DMS79 (cell line): ENCODE data around the gene ZBTB21.
"Not testable (repeated sequence)": the region's sequence is repeated elsewhere in the genome, so short reads cannot be mapped to it uniquely, and the experiment has no call there.

ENCODE experiments used
- DNase-seq: peaks from one replicate; lab custom pipeline; 2025; lab: John Stamatoyannopoulos, UW

The ZBTB21 gene

DNA sequence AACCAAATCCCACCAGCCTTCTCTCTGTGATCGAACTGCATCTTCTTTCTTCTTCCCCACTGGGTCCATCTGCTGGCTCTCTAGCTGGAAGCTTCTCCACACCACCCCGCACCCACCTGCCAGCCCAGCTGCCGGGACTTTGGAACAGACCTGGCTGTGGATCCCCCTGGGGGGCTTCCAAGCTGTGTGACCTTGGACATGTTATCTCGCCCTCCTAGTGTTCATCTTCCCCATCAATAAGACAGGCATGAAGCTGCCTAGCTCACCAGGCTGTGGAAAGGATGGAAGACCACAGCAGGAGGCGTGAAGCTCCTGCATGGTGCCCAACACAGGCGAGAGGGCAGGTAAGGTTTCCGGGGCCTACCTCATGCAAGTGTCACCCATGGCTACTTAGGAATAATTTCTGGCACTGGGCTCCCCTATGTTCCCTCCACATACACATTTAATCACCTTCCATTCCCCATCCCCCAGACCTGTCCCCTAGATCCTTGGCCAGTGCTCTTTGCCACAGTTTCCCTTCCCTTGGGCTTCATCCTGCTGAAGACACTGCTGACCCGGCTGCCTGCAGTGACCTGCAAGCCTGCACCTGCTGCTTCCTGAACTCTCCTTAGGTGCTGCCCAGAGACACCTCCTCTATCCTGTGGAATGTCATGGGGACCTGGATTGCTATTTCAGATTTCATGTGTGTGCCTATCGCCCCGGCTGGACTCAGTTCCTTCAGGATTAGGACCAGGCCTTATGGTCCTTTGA is 43.1 kb downstream of the ZBTB21 start:
- no peak for DNase-seq

DNA sequence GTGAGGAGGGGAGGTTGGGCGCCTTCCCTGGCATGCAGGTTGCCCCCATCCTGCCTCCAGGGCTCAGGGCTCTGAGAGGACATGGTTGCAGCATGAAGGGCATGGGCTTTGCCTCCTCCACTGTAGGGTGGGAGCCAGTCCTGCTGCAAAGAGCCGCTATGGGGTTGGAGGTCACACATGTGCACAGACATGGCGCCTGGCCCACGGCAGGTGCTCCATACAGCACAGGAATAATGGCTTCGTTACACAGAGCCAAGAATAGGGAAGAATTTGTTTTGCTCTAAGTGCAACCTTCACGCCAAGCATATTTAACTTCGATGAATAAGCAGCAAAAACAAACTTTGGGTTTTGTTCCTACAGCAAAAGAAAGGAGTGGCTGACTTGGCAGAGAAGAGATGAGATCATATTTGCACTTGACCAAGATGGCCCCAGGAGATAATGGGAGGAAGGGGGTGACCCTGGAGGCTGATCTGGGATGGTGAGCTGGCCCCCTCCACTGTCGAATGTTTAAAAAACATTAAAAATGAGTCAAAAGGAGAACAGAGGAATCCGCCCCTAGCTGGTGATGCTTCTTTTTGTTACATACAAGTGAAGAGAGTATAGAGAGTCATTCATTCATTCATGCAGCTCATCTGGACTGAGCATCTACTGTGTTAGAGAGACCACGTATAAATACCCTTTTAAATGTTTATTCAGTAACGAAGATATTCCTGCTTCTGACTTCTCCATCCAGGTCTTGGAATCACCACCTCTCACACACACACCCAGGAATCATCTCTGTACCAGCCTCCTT is 43.9 kb downstream of the ZBTB21 start:
- no peak for DNase-seq

DNA sequence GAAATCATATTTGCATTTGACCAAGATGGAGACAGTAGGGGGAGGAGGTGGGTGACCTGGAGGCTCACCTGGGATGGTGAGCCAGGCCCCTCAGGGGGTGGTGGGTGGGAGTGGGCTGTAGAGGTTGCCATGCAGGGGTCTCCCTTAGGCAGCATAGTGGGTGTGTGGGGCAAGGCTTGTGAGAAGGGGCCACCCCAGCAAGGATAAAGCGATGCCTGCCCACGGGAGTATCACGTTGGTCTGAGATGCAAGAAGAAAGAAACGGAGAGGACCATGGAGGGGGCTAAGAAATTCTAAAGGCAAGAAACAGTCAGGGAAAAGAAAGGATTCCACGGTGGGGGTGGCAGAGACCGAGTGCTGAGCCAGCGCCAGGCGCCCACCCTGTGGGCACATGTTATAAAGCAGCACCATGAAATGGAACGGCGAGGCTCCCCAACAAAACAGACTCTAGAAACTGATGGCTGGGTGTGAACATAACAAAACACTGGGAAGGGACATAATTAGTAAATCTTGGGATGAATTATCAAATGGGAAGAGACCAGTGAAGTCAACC is 44.6 kb downstream of the ZBTB21 start:
- DNase-seq: no peak

DNA sequence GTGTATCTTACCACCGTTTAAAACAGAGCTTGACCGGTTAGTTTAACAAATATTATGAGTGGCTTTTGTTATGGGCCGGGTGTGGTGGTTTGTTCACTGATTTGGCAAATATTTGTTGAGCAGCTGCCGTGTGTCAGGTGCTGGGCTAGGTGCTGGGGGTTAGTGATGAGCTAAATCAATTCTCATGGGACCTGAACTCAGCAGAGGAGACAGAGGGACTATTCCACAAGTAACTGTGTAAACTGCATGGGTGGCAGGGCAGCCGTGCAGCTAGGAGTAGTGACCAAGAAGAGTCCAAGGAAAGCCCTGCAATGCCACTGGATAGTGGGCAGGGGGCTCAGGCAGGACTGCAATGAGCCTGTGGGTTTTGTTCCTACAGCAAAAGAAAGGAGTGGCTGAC is 45.1 kb downstream of the ZBTB21 start:
- DNase-seq: no peak

DNA sequence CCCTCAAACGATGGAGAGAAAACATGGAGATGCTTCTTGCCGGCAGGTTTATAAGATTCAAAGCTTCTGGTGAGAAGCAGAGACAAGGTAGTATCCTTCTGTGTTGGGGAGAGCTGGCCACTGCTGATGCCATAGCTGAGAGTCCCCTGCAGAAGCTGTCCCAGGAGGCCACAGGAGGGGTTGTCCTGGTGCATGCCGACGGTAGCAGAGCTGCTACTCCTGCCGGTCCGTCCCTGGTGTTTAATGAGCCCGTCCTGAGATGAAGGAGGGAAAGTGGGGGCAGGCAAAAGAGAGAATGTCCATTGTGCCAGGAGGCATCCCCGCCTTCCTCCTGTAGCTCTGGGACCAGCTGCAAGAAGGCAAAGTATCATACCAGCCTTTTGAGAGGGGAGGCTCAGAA is 46.0 kb downstream of the ZBTB21 start:
- no peak for DNase-seq

DNA sequence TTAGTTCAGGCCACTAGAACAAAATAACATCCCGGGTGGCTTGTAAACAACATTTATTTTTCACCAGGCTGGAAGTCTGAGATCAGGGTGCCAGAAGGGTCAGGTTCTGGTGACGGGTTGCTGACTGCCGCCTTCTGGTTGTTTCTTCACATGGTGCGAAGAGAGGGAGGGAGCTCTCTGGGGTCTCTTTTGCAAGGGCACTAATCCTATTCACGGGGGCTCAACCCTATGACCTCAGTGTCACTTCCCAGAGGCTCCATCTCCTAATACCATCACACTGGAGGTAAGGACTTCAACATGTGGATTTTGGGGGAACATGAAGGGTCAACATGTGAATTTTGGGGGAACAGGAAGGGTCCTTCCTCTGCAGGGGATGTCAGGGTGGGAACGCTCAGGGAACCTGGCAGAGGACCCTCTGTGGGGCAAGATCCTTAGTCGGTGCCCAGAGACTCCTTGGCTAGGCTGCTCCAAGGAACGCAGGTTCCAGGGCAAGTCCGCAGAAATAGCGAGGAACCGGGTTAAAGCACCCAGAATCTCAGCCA is 47.7 kb downstream of the ZBTB21 start:
- no peak for DNase-seq

DNA sequence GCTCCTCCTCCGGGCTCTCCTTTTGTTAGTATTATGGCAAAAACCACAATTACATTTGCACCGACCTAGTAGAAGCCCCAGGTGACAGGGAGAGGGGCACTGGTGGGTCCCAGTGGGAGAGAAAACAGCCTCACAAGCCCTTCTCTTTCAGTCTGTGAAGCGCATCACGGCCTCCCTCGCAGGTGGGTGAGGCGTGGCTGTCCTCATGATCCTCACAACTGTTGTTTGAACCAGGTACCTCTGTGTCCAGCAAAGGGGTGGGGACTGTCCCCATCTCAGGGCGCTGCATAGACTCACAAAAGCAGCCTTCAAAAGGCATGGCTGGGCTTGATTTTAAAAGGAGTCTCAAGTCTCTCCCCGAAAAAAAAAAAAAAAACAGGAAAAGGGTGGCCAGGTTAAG is 48.4 kb downstream of the ZBTB21 start:
- no peak for DNase-seq

DNA sequence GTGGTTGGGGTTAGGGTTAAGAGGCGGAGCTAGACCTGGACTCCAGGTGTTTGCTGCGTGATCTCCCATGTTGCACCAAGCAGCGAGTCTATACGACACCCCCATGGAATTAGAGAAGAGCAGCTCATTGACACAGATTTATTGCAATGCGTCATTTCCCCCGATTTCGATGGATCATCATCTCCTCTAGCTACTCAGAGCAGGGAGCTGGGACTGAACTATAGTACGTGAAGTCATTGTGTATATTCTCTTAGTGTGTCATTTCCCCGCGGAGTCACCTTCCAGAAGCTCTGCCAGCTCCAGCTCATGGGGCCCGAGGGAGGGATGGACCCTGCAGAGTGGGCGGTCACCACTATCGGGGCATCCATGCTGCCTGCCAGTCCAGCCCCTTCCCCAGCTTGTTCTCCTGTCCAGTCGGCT is 48.9 kb downstream of the ZBTB21 start:
- no peak for DNase-seq

DNA sequence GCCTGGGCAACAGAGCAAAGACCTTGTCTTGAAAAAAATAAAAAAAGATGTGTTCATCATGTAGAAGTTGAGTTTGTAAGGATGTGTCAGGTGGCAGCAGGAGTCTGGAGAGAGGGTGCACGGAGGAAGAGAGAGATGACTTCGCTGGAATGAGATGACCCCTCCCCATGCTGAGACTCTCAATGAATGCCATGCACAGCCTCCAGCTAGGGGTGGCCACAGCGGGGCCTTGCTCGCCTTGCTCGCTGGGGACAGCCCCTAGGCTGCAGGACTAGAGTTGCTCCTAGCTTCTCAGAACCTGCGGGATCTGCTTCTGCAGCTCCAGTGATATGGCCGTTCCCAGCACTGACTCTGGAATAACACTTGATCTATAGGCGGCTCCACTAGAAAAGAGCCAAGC is 49.8 kb downstream of the ZBTB21 start:
- DNase-seq: no peak

DNA sequence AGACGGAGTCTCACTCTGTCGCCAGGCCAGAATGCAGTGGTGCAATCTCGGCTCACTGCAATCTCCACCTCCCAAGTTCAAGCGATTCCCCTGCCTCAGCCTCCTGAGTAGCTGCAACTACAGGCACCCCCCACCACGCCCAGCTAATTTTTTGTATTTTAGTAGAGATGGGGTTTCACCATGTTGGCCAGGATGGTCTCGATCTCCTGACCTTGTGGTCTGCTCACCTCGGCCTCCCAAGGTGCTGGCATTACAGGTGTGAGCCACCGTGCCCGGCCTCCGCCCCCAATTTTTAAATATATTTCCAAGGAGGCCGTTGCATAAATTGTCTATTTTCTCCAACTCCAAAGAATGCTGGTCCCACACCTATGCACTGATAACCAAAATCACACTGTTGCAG is 50.5 kb downstream of the ZBTB21 start:
- not testable (repeated sequence) for DNase-seq

DNA sequence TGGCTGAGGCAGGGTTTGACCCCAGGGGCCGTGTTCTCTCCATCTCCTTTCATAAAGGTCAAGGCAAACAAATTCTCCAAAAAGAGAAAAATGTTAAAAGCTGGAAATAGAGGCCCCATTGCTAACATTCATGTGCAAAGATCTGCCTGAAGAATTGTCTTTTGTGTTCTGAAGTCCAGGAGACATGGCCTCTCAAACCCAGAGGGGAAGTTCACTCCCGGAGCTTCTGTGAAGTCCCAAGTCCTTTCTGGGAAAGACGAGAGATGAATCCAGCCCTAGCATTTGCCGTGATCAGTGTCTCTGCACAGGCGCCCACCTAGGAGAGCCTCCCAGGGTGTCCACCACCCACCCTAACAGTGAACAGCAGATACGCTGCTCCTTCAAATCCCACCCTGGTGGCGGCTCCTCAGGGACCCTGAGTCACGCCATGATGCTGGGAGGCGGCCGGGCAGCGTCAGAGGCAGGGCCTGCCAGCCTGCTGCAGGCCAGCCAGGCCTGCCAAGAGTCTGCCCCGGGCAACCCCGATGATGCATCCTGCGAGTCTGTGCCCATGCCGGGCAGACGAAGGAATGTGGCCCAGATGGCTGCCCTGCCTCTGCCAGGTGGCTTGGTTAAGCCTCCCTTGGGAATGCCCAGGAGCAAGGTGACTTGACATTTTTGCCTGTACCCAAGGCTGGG is 51.1 kb downstream of the ZBTB21 start:
- no peak for DNase-seq

DNA sequence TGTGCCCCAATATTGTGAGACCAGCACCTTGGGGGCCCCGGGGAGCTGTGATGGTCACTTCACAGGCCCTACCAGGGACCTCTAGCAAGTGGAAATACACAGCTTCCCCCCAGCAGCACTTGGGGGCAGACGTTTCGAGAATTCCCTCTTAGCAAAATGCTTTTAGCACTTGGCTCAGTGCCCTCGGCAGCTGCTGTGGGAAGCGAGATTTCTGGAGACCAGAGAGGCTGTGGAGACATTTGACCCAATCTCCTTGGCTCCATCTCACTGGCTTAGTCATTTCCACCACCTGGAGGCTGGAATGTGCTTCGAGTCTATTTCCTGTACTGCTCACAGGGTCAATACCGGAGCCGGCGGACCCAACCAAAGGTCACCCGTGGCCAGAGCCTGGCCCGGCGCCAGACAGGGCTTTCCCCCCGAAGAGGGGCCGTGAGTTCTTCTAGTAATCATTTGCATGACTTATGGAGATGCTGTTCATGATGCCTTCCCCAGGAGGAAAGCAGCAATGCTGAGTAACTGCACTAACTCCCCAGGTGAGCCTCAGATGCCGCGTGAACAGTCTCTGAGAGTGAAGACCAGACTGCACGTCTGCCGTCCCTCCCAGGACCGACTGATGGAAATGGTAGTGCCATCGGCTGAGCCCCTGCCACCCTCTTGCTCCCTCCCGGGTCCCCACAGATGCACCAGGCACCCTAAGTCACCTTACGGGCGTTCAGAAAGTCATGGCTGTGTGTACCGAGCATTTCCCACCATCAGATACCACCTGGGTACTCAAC is 52.0 kb downstream of the ZBTB21 start:
- DNase-seq: peak; percentile 72

DNA sequence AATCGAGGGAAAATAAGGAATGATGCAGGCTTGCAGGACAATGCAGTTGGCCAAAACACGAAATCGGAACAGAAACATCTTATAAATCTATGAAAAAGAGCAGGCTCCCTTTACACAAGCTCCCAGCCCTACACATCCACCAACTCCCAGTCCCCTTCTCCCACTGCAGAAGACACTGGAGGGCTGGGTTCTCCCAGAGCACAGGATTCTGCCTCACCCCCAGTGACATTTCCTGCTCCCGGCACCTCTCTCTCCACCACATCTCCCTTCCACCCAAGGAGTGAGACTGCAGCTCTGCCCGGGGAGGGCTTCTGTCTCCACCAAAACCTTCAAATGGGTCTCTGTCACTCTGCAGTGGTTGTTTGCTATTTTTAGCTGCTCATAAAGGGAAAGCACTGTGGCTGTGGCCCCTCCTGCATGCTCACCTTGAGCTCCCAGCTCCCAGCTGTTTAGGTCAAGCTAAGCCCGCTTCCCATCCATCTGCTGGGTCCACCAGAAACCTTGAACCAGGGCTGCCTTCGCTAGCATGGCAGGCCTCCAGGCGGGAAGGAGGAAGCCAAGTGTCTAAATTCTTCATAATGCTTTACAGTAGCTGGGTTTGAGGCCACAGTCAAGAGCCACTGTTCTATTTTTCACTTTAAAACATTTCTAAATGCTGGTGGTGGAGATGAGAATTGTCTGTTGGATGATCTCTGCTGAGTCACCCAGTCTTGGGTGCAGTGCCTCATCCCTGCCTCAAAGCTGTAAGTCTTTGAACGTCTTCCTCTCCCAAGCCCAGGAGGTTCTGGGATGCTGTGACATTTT is 53.0 kb downstream of the ZBTB21 start:
- DNase-seq: no peak

DNA sequence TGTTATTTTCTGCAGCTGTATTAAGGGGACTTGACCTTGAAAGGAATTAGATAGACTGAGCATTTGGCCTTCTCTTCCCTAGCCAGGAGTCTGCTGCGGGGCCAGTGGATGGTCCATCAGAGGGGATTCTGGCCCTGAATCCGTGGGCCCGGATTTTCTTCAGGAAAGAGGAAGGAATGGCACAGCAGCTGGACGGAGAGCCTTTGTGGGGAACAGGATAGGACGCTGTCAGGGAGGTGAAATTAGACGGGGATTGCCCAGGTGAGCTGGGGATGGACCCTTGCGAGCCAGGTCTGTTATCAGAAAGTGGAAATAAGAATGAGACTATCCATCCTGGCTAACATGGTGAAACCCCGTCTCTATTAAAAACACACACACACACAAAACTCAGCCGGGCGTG is 54.6 kb downstream of the ZBTB21 start:
- DNase-seq: no peak

DNA sequence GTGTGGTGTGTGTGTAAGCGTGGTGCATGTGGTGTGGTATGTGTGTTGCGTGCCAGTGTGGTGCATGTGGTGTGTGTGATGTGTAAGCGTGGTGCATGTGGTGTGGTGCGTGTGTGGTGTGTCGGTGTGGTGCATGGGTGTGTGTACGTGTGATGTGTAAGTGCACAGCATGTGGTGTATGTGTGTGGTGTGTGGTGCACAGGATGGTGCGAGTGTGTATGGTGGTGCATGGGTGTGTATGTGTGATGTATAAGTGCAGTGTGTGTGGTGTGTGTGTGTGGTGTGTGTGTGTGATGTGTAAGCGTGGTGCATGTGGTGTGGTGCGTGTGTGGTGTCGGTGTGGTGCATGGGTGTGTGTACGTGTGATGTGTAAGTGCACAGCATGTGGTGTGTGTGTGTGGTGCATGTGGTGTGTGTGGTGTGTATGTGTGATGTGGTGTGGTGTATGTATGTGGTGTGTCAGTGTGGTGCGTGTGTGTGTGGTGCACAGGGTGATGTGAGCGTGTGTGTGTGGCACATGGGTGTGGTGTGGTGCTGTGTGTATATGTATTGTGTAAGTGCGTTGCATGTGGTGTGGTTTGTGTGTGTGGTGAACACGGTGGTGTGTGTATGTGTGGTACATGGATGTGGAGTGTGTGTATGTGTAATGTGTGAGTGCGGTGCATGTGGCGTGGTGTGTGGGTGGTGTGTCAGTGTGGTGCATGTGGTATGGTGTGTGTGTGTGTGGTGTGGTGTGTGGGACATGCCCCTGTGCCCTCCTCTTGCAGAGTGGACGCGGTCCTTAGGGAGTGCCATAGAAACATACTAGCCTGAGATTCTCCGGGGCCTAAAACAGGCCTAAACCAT is 55.3 kb downstream of the ZBTB21 start:
- DNase-seq: no peak

DNA sequence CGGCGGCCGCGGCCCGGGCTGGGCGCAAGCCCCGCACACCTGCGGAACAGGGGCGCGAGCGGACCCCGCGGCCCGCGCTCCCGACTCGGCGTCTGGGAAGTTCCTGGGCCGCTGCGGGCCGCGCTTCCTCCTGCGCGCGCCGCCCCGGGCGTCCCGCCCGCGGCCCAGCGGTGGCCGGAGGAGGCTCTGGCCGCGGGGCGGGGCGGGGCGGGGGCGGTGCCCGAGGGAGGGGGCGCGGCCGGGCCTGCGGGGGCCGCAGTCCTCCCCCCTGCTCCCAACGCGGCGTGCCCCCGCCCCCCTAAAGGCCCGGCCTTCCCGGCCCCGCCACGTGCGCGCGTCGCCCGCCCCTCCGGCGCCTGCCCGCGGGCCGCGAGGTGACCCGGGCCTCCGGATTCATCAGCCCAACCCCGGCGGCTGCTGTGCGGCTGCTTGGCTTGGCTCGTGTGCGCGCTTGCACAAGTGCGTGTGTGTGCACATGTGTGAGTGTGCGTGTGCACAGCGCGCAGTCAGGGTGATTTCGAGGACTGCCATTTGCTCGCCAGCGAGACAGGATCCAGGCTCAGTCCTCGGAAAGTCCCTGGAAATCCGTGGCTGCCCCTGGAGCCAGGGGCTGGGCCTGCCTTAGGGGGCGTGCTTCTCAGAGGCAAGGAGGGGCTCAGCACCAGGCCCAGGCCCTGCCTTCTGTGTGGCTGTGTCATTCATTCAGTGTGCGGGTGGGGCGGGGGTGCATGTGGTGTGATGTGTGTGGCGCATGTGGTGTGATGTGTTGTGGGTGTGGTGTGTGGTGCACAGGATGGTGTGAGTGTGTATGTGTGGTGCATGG is 56.1 kb downstream of the ZBTB21 start, which contains the start of gene C2CD2:
Gene C2CD2 (minus strand): TSS at position 188 of the 823 bp plus-strand sequence. CDS start 370 bp downstream, outside the sequence.
- DNase-seq: no peak

DNA sequence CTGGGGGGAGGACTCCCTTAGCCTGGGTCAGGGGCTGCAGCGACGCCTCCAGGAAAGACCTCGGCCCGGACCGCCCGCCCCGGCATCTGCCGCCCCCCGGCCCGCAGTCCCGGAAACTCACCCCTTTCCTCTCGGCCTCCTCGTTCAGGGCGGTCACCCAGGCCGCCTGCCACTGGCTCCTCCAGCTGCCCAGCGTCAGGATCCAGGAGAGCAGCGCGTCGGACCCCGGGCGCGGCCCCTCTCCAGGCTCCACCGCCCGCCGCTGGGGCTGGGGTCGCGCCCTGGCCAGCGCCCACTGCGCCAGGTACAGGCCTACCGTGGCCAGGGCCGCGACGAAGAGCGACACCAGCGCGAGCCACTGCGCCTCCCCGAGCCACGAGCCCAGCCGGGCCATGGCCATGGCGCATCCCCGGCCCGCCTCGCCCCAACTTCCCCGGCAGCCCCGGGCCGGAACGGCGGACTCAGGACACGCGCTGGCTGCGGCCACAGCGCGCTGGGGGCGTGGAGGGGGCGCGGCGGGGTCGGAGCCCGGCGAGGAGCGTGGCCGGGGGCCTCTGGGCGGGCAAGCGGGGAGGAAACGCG is 56.8 kb downstream of the ZBTB21 start:
- DNase-seq: no peak

DNA sequence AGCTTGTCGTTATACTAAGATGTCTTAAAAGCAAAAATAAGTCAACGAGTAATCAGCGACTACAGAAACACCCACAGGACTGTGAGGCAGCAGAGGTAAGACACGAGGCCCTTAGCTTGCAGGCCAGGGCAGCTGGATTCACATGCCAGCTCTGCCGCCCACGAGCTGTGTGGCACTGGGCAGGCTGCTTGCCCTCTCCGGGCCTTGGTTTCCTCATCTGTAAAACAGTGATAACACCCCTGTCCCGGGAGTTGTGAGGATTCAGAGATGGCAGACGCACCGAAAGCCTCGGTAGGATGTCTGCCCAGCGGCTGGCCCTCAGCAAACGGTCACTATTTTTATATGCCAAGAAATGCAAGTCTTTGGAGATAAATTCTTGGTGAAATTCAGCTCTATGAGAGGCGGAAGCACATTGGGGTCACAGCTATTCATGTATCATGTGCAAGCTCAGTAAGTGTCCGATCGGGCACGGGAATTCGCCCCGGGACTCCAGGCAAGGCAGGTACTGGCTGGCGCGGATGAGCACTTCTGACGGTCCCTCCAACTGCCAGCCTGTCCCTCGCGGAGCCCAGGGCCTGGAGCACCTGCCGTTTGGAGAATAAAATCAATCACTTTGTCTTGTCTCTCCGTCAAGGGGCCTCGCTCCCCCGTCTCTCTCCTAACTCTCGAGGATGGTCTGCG is 57.5 kb downstream of the ZBTB21 start:
- no peak for DNase-seq
